Anterior cingulate cortex (tissue), 58 donors: Measurements from ENCODE around the gene PYGB.

Experiments used
- DNase-seq, 58 donors: peaks; one replicate each; lab custom pipeline; 2025; lab: John Stamatoyannopoulos, UW

PYGB gene

DNA sequence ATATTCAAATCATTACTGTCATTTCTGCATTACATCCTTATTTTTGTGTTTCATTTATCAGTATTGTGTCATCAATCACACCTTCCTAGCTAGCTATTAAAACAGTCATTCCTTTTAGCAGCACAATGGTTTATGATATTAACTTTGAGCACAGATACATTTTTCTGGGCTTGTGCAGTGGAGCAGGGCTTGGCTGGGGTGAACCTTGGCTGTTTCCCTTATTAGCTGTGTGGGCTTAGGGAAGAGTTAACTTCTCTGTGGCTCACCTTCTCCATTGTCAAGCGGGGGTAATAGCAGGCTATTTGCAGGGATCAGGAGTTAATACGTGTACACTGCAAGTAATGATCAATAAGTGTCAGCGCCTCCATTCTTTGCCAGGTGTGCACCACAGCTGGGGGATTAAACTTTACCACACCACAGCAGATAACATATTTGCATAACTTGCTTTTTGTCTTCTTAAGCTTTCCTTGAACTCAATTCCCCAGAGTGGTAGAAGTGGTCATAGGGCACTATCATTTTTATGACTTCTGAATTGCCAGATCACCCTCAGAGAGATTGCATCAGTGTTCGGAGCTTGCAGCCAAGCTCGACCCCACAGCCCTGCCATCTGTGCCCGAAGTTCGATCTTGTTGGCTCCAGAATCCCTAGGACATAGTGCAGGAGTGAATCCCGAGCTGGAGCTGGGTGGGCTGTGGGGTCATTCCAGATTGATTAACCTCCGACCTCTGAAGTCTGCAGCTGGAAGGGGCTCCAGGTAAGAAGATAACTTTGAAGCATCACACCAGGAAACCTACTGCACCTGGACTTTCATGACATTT, 1.5 kb upstream of the PYGB start:
- no peak for DNase-seq

- DNase-seq: peak in 43 of 58 donors; percentile 34 to 77 (median 56)
Observed at GRCh38 chr20:25247000-25247517, 826 bp upstream of the PYGB start.

DNA sequence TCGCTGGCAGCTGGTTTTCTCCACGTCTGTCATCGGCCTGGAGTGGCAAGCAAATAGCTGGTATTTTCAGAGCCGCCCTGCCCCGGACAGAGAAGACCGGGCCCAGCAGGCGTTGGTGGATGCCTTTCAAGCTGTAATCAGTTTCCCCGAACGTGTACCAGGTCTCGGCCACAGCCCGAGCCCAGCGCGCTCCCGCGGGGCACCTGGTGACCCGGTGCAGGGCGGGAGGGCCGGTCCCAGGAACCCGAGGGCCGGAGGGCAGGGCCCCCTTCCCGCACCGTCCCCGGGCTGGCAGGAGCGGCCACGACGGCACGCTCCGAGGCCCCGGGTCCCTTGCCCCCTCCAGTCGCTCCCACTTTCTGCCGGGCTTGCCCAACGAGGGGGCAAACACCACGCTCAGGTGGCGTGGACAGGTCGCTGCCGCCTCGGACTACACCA, 348 bp upstream of the PYGB start:
- DNase-seq: peak in 10 of 58 donors; percentile 55 to 70 (median 64)

- DNase-seq: peak in 9 of 58 donors; percentile 34 to 78 (median 50)
Observed at GRCh38 chr20:25248786-25249172, 894 bp downstream of the PYGB start.

- DNase-seq: peak in 18 of 58 donors; percentile 10 to 59 (median 28)
Observed at GRCh38 chr20:25249198-25249931, 1.5 kb downstream of the PYGB start.

DNA sequence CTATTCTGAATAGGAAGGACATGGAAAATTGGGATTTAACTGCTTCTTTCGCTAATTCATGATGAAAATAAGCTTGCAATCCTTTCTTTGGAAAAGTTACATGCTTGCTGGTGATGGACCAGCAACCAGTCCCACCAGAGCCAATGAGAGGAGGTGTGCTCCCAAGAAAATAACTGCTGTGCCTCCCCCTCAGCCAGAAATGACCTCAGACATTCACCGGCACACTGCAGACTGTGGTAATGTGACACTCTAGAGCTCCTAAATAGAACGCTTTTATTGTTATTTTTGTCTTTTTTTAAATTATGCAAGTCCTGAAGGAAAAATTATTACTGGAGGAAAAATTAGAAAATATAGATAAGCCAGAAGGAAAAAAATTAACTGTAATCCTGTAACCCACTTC, 2.6 kb downstream of the PYGB start:
- no peak for DNase-seq

DNA sequence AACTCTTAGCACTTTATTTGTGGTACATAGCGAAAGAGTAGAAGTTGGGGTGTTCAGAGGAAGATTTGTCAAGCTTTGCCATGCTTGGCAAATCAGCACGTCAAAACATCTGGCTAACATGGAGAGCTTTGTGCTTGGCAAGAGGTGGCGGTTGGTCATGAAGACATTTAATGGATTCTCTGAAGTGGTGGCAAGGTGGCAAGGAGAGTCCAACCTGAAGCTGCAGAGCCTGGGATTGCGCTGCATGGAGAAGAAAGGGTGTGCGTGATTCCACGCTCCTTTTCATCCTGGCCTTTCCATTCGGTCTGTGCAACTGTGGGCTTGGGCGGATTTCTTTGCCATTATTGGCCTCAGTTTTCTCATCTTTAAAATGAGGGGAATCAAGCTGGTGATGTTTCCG, 3.1 kb downstream of the PYGB start:
- DNase-seq: no peak

DNA sequence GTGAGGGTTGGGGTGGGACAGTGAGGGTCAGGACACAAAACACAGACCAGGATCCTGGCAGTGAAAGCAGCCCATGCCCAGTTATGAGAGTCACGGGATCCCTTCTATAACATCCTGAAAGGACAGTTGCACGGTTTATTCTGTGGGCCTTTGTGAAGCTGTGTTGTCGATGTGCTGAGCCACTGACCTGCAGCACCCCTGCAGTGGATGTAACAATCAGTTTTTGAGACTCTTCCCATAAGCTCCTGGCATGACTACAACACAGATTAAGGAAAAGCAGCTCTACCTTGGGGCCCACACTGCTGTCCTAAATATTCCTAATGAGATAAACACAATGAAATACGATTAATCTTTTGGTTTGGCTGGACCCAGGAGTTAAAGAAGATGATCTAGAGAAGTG, 3.7 kb downstream of the PYGB start:
- DNase-seq: peak in 3 of 58 donors; percentile 26 to 39 (median 33)

GRCh38 chr20:25252230-25252651, 4.4 kb downstream of the PYGB start:
- DNase-seq: no peak

- no peak for DNase-seq
Observed at GRCh38 chr20:25252686-25253421, 5.0 kb downstream of the PYGB start.

- DNase-seq: no peak
Observed at GRCh38 chr20:25253606-25254275, 5.9 kb downstream of the PYGB start.

DNA sequence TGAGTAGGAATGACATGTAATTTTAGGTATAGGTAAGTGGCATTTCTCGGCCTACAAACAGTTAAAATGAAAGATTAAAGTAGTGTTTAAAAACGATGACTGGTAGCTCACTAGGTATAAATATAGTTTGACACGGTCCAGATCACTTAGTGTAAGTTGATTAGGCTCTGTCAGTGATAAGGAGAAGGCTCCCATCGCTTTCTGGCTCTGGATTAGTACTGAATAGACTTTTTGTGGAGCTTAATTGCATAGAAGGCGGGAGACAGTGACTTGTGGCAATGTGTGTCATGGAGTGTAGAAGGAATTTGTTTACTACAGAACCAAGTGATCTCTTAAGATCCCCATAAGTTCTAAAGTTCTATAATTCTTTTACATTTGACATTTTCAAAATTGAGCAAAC, 6.7 kb downstream of the PYGB start:
- DNase-seq: no peak

DNA sequence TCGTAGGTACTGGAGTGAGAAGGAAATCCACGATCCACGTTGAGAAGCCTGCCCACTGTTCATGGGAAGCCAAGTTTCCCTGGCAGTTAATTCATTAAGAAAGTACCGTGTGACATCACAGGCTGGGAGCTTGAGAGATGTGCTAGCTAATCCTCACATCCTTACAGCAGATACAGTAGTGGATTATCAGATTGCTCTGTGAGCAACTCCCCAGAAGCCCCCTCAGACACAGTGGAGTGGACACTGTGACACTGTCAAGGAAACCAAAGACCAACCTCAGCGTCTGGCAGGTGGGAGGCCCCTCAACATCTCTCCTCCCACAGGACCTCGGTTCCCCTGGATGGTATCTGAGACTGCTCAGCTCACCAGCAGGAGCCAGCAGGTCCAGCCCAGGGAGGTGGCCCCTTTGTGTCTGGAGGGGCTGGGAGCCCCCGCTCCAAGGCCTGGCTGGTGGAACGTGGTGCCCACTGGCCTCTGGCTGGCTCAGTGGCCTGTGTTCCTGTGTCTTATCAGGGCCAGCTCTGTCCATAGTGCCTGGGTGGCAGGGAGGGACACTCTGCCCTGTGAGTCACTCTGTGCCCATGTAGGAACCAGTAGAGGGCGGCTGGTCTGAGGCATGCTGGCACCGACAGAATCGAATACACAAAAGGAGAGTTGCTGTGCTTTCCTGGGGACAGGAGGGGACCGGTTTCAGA, 7.2 kb downstream of the PYGB start:
- peak in 36 of 58 donors; percentile 13 to 77 (median 51) for DNase-seq

DNA sequence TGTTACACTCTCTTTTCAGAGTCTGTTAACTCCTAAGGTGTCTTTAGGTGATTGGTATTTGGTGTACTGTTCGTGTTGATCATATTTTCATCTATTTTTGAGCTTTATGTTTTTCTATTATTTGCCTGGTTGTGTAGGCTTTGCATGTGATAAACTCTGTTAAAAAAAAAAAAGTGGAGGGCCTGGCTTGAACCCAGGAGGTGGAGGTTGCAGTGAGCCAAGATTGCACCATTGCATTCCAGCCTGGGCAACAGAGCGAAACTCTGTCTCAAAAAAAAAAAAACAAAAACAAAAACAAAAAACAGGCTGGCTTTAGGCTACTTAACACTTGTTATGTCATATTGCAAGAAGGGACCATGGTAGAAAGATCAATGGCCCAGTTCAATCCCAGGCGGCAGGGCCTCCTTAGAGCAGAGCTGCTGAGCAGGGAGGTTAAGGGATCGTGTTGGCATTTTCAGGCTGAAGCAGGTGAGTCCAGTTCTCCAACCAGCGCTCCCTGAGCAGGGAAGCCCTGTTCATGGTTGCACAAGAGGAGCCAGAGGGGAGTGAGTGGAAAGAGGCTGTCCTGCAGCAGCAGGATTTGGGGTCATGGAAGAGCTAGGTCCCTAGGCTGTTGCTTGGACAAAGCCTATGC, 8.5 kb downstream of the PYGB start:
- DNase-seq: no peak

DNA sequence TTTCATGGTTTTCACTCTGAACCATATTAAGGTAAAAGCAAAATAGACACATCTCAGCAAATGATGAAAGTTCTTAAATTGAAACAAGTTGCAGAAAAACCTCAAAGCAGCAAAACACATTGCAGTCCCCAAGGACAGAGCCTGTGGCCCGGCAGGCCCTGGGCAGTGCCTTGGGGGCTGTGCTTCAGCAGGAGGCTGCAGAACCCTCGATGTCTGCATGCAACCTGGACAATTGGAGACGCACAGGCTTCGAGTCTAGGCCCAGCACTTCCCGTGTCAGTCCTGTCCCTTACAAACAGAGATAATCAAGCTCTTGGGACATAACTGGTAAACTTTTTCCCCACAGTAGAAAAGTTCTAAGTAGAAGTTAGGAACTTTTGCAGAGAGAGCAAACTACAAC, 9.2 kb downstream of the PYGB start:
- DNase-seq: no peak

- no peak for DNase-seq
Observed at GRCh38 chr20:25257756-25258475, 10.0 kb downstream of the PYGB start.

- DNase-seq: peak in 3 of 58 donors; percentile 18 to 44 (median 24)
Observed at GRCh38 chr20:25258476-25258805, 10.6 kb downstream of the PYGB start.

- DNase-seq: no peak
Observed at GRCh38 chr20:25258828-25259227, 10.9 kb downstream of the PYGB start.
